ENCODE measurements around the gene BBX. TPM values are rescaled to one million over a fixed set of nuclear protein-coding genes. Genes with fewer than 3 reads are reported as not detected.

BBX gene
- total RNA-seq, 1 experiment from 2014 or later: 13.8 TPM

GRCh38 chr3:107578523-107578922 is 55.8 kb downstream of the BBX start:
- no peaks in the 10 kb centered on the region for H3K36me3 ChIP-seq
- DNase-seq: no peak
- no peaks in the 10 kb centered on the region for H3K27me3 ChIP-seq
- H3K4me3 ChIP-seq: no peak overlapping the region
- H3K9me3 ChIP-seq: no peaks in the 10 kb centered on the region

GRCh38 chr3:107579371-107579770 is 56.6 kb downstream of the BBX start:
- Histone ChIP-seq H3K4me3 (no peak overlapping the region), H3K9me3 (no peaks in the 10 kb centered on the region), H3K36me3 (no peaks in the 10 kb centered on the region), H3K27me3 (no peaks in the 10 kb centered on the region)
- DNase-seq: no peak

- H3K27me3 ChIP-seq: no peaks in the 10 kb centered on the region
- no peaks in the 10 kb centered on the region for H3K9me3 ChIP-seq
- no peaks in the 10 kb centered on the region for H3K36me3 ChIP-seq
- DNase-seq: no peak
- H3K4me3 ChIP-seq: no peak overlapping the region
Observed at GRCh38 chr3:107581230-107581629, 58.5 kb downstream of the BBX start.

- Histone ChIP-seq H3K4me3 (no peak overlapping the region), H3K27me3 (no peaks in the 10 kb centered on the region), H3K36me3 (no peaks in the 10 kb centered on the region), H3K9me3 (no peaks in the 10 kb centered on the region)
- no peak for DNase-seq
Observed at GRCh38 chr3:107588217-107588616, 65.5 kb downstream of the BBX start.

DNA sequence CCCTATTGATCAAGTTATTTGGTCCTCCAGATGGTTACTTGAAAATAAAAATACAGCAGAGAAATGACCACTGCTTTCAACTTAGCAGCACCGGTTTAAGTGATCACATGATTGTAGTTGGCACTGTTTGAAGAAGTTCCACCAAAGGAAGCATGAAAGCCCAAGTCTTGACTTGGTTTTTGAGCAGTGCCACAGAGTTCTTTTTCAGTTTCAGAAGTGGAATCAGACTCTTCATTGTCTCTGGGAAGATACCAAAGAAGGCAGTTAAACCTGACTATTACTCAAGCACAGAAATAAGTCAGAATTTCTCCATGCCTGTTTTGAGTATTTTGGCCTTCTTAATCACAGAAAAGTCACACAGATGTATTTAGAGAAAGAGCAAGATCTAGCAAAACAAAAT is 66.7 kb downstream of the BBX start:
- H3K27me3 ChIP-seq: no peaks in the 10 kb centered on the region
- H3K4me3 ChIP-seq: no peak overlapping the region
- no peaks in the 10 kb centered on the region for H3K36me3 ChIP-seq
- DNase-seq: no peak
- no peaks in the 10 kb centered on the region for H3K9me3 ChIP-seq

DNA sequence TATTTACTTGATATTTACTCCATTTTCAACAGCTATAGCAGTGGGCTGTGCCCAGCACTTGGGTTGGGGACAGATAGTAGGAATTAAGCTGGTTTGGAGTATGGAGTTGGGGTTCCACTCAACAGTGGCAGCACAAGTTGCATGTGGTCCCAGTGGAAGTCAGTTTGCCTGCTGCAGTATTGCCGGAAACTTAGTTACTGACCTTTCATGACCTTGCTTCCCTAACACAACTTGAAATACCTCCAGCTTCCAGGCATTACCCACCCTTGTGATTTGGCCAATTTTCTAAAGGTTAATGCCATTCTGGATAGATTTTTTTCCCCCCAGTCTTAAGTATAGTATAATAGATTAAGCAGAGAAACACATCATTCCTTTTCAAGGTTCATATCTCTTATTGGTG is 68.0 kb downstream of the BBX start:
- H3K4me3 ChIP-seq: no peak overlapping the region
- H3K9me3 ChIP-seq: no peaks in the 10 kb centered on the region
- no peak for DNase-seq
- H3K36me3 ChIP-seq: no peaks in the 10 kb centered on the region
- no peaks in the 10 kb centered on the region for H3K27me3 ChIP-seq

DNA sequence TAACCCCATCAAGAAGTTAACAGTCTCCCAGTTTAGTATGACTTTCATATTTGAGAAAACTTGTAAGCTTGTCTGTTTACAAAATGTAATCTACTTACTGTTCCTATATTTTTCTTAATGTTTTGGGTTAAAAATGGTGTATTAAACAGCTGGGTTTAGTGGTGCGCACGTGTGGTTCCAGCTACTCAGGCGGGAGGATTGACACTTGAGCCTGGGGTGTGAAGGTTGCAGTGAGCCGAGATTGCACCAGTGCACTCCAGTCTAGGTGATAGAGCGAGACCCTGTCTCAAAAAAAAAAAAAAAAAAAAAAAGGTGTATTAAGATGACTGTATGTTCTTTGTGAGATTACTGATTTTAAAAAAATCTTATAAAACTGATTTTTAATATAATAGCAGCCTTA is 69.3 kb downstream of the BBX start:
- H3K4me3 ChIP-seq: no peak overlapping the region
- H3K9me3 ChIP-seq: no peaks in the 10 kb centered on the region
- DNase-seq: no peak
- no peaks in the 10 kb centered on the region for H3K36me3 ChIP-seq
- no peaks in the 10 kb centered on the region for H3K27me3 ChIP-seq

- Histone ChIP-seq H3K4me3 (no peak overlapping the region), H3K9me3 (no peaks in the 10 kb centered on the region), H3K36me3 (no peaks in the 10 kb centered on the region), H3K27me3 (no peaks in the 10 kb centered on the region)
- no peak for DNase-seq
Observed at GRCh38 chr3:107594870-107595269, 72.1 kb downstream of the BBX start.

GRCh38 chr3:107596639-107597038 is 73.9 kb downstream of the BBX start:
- Histone ChIP-seq H3K27me3 (no peaks in the 10 kb centered on the region), H3K36me3 (peaks cover 3% of the 10 kb centered on the region; the same call in 1 of the 2 replicates), H3K4me3 (no peak overlapping the region), H3K9me3 (peaks cover 4% of the 10 kb centered on the region)
- DNase-seq: no peak

GRCh38 chr3:107598926-107599771 is 76.4 kb downstream of the BBX start:
- Histone ChIP-seq H3K36me3 (peaks cover 7% of the 10 kb centered on the region; the same call in 1 of the 2 replicates), H3K4me3 (peak overlapping the region; percentile 42), H3K27me3 (no peaks in the 10 kb centered on the region), H3K9me3 (peaks cover 7% of the 10 kb centered on the region)
- DNase-seq: peak; percentile 55

DNA sequence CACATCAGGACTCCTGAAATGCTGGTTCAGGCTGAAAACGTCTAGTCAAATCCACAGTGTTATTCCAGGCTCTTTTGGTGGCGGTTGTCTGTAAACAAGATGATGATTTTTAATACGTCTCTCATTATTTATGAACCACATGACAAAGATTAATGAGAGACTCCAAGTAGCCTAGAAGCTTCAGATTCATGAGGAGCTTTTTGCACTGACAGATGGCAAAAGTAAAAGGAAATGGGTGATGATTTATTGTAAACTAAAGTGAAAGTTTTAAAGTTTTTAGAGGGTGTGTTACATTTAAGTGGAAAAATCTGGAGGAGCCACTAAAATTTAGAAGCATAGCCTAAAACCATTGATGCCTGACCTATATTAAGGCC is 77.0 kb downstream of the BBX start:
- Histone ChIP-seq H3K9me3 (peaks cover 7% of the 10 kb centered on the region), H3K27me3 (no peaks in the 10 kb centered on the region), H3K4me3 (peak overlapping the region; percentile 42), H3K36me3 (peaks cover 7% of the 10 kb centered on the region; the same call in 1 of the 2 replicates)
- DNase-seq: no peak

DNA sequence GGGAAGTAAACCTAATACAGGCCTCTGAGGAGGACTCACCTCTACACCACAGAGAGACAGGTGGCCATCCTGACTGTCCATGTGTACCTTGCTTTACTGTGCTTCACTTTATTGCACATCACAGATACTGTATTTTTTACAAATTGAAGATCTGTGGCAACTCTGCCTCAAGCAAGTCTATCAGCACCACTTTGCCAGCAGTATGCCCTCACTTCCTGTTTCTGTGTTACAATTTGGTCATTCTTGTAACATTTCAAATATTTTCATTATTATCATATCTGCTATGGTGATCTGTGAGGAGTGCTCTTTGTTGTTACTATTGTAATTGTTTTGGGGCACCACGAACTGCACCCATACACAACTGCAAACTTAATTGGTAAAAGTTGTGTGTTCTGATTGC is 78.0 kb downstream of the BBX start:
- DNase-seq: no peak
- Histone ChIP-seq H3K27me3 (no peaks in the 10 kb centered on the region), H3K9me3 (peaks cover 7% of the 10 kb centered on the region), H3K36me3 (peaks cover 7% of the 10 kb centered on the region; the same call in 1 of the 2 replicates), H3K4me3 (no peak overlapping the region)

DNA sequence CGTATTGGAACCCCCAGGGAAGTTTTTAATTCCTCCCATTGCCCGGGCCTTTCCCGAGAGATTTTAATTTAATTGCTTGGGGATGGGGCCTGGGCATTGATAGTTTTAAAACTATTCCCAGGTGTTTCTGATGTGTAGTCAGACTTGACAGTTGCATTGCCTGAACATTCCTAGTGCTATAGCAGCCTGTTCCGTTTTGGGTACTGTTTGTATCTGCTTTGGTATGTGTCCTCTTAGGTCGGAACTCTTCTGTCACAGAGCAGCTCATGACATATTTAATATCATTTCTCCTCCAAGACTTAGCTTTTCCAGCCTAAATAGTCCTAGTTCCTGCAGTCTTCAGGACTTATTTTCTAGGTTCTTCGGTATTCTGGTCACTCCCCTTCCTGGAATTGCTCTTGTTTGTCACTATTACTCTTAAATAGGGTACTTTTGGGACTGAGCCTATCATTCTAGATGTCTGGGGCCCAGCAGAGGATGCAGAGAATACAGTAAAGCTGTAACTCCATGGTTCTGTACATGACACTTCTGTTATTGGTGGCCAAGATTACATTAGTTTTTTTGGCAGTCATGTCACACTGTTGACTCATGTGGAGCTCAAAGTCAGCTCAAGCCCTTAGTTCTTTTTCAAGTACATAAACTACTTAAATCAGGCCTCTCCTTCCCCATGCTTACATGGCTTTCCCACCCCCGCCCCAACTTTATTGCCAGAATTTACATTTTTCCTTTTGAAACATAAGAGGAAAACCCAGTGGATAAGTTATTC is 81.5 kb downstream of the BBX start:
- no peak overlapping the region for H3K4me3 ChIP-seq
- H3K9me3 ChIP-seq: peaks cover 7% of the 10 kb centered on the region
- DNase-seq: peak; percentile 10
- no peaks in the 10 kb centered on the region for H3K27me3 ChIP-seq
- peaks cover 7% of the 10 kb centered on the region; the same call in 1 of the 2 replicates for H3K36me3 ChIP-seq

GRCh38 chr3:107611775-107612469 is 89.2 kb downstream of the BBX start:
- DNase-seq: no peak
- Histone ChIP-seq H3K36me3 (no peaks in the 10 kb centered on the region), H3K4me3 (no peak overlapping the region), H3K27me3 (no peaks in the 10 kb centered on the region), H3K9me3 (peaks cover 6% of the 10 kb centered on the region; the same call in 1 of the 2 replicates)

- peaks cover 6% of the 10 kb centered on the region; the same call in 1 of the 2 replicates for H3K9me3 ChIP-seq
- no peaks in the 10 kb centered on the region for H3K27me3 ChIP-seq
- H3K4me3 ChIP-seq: no peak overlapping the region
- DNase-seq: no peak
- H3K36me3 ChIP-seq: no peaks in the 10 kb centered on the region
Observed at GRCh38 chr3:107612664-107613084, 89.9 kb downstream of the BBX start.

DNA sequence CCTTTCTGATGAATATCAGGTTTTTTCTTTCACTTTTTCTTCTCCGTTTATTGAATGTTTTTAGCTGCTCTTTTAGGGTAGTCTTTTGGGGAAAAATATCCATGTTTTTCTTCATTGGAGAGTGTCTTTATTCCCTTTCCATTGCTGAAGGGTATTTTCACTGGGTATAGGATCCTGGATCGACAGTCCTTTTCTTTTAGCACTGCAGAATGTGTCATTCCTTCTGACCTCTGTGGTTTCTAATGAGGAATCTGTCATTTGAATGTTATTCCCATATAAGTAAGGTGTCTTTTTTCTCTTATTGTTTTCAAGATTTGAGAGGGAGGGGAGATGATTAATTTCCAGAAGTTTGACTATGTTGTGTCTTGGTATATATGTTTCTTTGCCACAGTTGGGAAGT is 96.8 kb downstream of the BBX start:
- Histone ChIP-seq H3K4me3 (no peak overlapping the region), H3K36me3 (no peaks in the 10 kb centered on the region), H3K27me3 (no peaks in the 10 kb centered on the region), H3K9me3 (no peaks in the 10 kb centered on the region)
- DNase-seq: no peak

DNA sequence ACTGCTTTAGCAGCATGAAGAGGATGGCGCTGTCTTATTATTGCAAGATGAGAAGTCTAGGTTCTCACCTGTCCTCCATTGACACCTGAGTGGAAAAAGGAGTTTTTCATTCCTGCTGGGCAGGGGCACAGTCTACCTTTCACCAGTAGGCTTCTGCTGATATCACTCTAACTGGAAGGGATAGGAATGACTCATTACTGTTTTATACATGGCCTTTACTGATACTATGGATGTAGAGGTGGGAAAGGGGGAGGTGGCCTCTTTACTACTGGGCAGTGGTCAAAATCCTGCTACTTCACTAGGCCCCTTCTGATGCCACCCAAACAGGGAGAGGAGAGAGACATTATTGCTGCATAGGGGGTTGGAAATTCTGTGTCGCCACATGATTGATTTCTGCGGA is 97.8 kb downstream of the BBX start:
- DNase-seq: no peak
- no peak overlapping the region for H3K4me3 ChIP-seq
- H3K9me3 ChIP-seq: no peaks in the 10 kb centered on the region
- no peaks in the 10 kb centered on the region for H3K27me3 ChIP-seq
- no peaks in the 10 kb centered on the region for H3K36me3 ChIP-seq
